Measurements from ENCODE around the gene VPS18.
A peak's percentile ranks its signal among the peaks of the same experiment; 100 is the strongest.
"Not testable (repeated sequence)": the region's sequence is repeated elsewhere in the genome, so short reads cannot be mapped to it uniquely, and the experiment has no call there.

The VPS18 gene

GRCh38 chr15:40893733-40894680, at the start of gene VPS18:
Gene VPS18, plus strand, starts transcription at chr15:40894450. Its CDS starts 319 bp downstream, at chr15:40894769.
- peak; percentile 76 for DNase-seq (ENCODE audit: low spot score)

- no peak for DNase-seq (ENCODE audit: low spot score)
These were observed 49.6 kb upstream of the VPS18 start for GRCh38 chr15:40844696-40845030.

- no peak for DNase-seq (ENCODE audit: low spot score)
These were observed 49.2 kb upstream of the VPS18 start for GRCh38 chr15:40845036-40845435.

- no peak for DNase-seq (ENCODE audit: low spot score)
These were observed 48.6 kb upstream of the VPS18 start for GRCh38 chr15:40845511-40846284.

- no peak for DNase-seq (ENCODE audit: low spot score)
These were observed 47.4 kb upstream of the VPS18 start for GRCh38 chr15:40846841-40847222.

- DNase-seq (ENCODE audit: low spot score): peak; percentile 41
These were observed 46.9 kb upstream of the VPS18 start for GRCh38 chr15:40847223-40847961.

GRCh38 chr15:40850576-40851112, 43.6 kb upstream of the VPS18 start:
- DNase-seq (ENCODE audit: low spot score): no peak

GRCh38 chr15:40852529-40852928, 41.7 kb upstream of the VPS18 start:
- DNase-seq (ENCODE audit: low spot score): no peak

GRCh38 chr15:40853241-40853890, 40.9 kb upstream of the VPS18 start:
- no peak for DNase-seq (ENCODE audit: low spot score)

GRCh38 chr15:40854161-40854560, 40.1 kb upstream of the VPS18 start:
- DNase-seq (ENCODE audit: low spot score): no peak

GRCh38 chr15:40855706-40856234, 38.5 kb upstream of the VPS18 start:
- DNase-seq (ENCODE audit: low spot score): no peak

- DNase-seq (ENCODE audit: low spot score): no peak
These were observed 37.5 kb upstream of the VPS18 start for GRCh38 chr15:40856746-40857145.

- peak; percentile 75 for DNase-seq (ENCODE audit: low spot score)
These were observed 36.5 kb upstream of the VPS18 start for GRCh38 chr15:40857601-40858341.

GRCh38 chr15:40858706-40859105, 35.5 kb upstream of the VPS18 start:
- DNase-seq (ENCODE audit: low spot score): no peak

- peak; percentile 69 for DNase-seq (ENCODE audit: low spot score)
These were observed 34.9 kb upstream of the VPS18 start for GRCh38 chr15:40859206-40859851.

- DNase-seq (ENCODE audit: low spot score): not testable (repeated sequence)
These were observed 33.1 kb upstream of the VPS18 start for GRCh38 chr15:40861147-40861546.

- DNase-seq (ENCODE audit: low spot score): no peak
These were observed 30.5 kb upstream of the VPS18 start for GRCh38 chr15:40863660-40864270.

- no peak for DNase-seq (ENCODE audit: low spot score)
These were observed 27.1 kb upstream of the VPS18 start for GRCh38 chr15:40867199-40867598.

- DNase-seq (ENCODE audit: low spot score): no peak
These were observed 24.6 kb upstream of the VPS18 start for GRCh38 chr15:40869686-40870085.

GRCh38 chr15:40870716-40871115, 23.5 kb upstream of the VPS18 start:
- no peak for DNase-seq (ENCODE audit: low spot score)
